ENCODE measurements around the gene AADACL2.
"Not testable (repeated sequence)": the region's sequence is repeated elsewhere in the genome, so short reads cannot be mapped to it uniquely, and the experiment has no call there.

The AADACL2 gene, protein sequence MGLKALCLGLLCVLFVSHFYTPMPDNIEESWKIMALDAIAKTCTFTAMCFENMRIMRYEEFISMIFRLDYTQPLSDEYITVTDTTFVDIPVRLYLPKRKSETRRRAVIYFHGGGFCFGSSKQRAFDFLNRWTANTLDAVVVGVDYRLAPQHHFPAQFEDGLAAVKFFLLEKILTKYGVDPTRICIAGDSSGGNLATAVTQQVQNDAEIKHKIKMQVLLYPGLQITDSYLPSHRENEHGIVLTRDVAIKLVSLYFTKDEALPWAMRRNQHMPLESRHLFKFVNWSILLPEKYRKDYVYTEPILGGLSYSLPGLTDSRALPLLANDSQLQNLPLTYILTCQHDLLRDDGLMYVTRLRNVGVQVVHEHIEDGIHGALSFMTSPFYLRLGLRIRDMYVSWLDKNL

DNA sequence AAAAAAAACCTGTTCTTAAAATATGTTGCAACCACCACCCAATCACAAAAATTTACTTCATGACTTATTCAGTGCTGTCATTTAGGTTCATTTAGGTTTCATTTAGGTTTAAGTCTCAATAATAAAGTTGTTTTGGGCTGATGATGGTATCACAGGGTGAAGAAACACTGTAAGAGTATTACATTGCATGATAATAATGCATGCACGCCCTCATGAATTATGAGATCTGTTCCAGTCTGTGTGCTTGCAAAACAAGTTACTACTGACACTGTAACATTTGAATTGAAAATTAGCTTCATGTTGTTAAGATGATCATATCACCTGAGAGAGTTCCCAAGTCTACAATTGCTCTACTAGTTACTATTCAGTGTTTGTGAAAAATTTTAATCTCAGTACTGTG is at the start of gene AADACL2:
Gene AADACL2 (plus strand): TSS at position 315 of the 400 bp plus-strand sequence. CDS start 109 bp downstream, outside the sequence.
- DNase-seq = no peak

DNA sequence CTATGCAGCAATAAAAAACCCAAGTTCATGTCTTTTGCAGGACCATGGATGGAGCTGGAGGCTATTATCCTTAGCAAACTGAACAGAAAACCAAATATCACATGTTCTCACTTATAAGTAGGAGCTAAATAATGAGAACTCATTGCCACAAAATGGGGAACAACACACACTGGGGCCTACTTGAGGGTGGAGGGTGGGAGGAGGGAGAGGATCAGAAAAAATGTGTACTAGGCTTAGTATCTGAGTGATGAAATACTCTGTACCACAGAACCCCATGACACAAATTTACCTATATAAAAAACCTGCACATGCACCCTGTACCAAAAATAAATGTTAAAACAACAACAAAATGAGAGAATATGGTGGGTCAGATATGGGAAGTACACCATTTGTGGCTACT is 49.6 kb upstream of the AADACL2 start:
- DNase-seq = no peak

DNA sequence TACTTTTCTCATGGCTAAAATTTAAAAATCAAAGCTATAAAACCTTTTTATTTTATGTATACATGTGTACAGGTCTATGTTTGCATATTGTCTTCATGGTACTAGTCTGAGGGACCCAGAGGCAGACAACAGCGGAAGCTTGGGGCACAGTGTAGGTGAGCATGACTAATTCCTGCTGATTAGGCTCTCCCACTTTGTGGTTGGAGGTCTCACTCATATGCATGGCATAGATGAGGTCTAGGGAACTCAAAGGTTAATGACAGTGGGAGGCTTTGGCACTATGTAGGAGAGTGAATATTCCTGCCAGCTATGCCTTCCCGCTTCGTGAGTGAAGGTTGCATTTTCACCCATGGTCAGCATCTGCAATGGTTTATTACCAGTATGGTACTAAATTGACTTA is 47.5 kb upstream of the AADACL2 start:
- DNase-seq = no peak

- no peak for DNase-seq
These were observed 46.7 kb upstream of the AADACL2 start for GRCh38 chr3:151687076-151687475.

DNA sequence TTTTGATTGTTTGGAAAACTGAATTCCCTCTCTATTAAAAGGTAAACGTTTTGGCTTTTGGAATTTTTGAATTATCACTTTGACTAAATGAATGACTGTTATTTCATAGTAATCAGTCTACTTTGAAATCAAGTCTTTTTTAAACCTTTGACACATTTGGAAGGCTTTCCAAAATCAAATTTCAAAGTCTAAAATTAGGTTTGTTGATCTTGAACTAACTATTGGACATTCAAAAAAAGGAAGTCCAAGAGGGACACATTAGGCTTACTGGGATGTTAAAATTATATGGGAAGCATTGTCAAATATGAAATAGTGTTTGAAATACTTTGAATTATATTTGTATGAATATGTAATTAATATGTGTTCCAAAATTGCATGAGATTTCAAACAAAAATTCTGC is 45.2 kb upstream of the AADACL2 start:
- DNase-seq = no peak

DNA sequence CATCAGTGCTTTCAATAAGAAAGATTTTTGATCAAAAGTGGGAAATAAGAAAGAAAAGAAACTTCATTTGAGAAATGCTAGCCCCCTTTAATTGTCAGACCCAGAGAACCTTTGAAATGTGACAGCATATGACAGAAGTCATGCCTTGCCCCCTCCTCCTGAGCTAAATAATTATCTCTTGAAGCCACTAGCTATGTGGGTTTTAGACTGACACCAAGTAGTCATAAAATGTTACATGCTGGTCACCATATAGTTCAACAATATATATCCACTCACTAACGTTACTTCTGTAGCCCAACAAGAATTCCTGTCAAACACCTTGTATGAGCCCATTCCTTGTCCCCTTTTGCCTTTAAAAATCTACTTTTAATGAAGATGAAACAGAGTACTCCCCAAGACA is 43.1 kb upstream of the AADACL2 start:
- no peak for DNase-seq

DNA sequence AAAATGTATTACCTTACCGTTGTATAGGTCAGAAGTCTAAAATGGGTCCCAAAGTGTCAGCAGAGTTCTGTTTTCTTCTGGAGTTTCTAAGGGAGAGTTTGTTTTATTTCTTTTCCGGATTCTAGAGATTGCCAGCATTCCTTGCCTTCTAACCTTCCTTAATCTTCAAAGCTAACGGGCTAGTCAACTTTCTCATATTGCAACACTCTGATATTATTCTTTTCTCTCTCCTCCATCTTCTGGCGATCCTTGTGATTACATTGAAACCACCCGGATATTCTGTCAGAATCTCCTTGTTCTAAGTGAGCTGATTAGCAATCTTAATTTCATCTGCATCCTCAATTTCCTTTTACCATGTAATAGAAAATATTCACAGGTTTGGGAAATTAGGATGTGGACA is 36.2 kb upstream of the AADACL2 start:
- no peak for DNase-seq

- DNase-seq = no peak
These were observed 26.5 kb upstream of the AADACL2 start for GRCh38 chr3:151707216-151707615.

GRCh38 chr3:151708868-151709267 is 24.9 kb upstream of the AADACL2 start:
- no peak for DNase-seq

GRCh38 chr3:151709847-151710246 is 23.9 kb upstream of the AADACL2 start:
- no peak for DNase-seq

- DNase-seq = no peak
These were observed 12.4 kb upstream of the AADACL2 start for GRCh38 chr3:151721294-151721693.

GRCh38 chr3:151722856-151723255 is 10.9 kb upstream of the AADACL2 start:
- DNase-seq = no peak

DNA sequence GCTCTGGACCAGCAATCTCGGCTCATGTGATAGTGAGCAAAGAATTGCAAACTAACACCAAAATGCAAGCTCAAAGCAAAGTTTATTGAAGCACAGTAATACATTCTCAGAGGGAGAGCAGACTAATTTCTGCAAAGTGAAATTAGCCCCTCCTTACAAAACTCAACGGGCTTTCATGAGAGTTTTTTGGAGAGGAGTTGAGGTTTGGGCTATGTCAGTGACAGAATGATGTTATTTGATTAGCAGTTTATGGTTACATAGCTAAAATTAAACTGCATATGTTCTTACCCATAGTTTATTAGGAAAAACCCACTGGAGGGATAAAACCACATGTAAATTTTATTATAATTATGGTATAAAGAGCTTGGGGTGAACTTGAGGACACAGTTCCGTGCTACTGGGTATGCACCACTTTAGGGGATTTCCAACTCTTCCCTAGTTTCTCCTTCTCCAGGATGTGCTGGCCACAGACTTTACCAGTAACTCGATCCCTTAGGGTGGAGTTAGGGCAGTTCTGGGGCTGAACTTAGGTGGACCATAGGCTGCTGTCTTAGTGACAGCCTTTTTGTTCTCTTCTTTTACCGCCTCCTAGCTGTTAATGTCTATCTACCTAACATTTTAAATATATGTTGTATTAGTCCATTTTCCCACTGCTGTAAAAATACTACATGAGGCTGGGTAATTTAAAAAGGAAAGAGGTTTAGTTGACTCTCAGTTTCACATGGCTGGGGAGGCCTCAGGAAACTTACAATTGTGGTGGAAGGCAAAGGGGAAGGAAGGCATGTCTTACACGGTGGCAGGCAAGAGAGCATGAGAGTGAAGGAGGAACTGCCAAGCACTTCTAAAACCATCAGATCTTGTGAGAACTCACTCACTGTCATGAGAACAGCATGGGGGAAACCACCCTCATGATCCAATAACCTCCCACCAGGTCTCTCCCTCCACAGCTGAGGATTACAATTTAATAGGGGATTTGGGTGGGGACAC is 8.9 kb upstream of the AADACL2 start:
- no peak for DNase-seq

DNA sequence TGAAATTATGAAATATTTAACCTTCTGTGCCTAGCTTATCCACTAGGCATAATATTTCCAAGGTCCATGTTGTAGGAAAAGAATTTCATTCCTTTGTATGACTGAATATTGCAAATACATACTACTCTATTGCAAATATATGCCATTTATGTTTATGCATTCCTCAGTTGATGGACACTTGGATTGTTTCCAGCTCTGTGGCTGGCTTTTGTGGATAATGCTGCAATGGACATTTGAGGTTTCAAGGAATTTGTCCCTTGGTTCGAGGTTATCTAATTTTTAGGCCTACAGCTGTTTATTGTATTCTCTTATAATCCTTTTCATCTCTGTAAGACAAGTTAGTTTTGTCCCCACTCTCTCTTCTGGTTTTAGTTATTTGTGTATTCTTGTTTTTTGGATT is 7.7 kb upstream of the AADACL2 start:
- DNase-seq = no peak

- DNase-seq = no peak
These were observed 866 bp upstream of the AADACL2 start for GRCh38 chr3:151732861-151733260.

DNA sequence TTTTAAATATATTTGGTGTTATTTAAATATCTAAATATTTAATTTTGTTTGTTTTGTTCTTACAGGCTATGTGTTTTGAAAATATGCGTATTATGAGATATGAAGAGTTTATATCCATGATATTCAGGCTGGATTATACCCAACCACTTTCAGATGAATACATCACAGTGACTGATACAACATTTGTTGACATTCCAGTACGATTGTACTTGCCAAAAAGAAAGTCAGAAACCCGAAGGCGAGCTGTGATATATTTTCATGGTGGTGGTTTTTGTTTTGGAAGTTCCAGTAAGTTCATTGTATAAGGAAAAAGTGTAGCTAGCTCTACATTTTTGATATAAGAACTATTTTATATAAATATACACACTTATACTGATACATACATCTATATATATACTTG is 6.9 kb downstream of the AADACL2 start:
- DNase-seq = no peak

DNA sequence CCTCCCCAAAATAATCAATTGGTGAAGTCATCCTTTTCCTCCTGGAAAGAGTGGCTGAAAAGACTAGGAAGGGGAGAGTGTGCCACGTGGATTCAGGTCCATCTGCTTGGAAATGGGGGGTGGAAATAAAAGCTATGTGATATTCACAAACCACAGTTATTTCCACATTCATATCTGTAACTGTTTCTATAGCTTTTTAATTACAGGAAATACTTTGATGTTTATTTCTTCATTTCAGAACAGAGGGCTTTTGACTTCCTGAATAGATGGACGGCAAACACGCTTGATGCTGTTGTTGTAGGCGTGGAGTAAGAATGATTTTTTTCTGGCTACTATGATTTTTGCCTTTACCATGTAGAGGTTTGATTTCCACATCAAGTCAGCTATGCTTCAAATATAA is 10.1 kb downstream of the AADACL2 start:
- DNase-seq = no peak

GRCh38 chr3:151750181-151750580 is 16.5 kb downstream of the AADACL2 start:
- DNase-seq = no peak

- no peak for DNase-seq
These were observed 17.0 kb downstream of the AADACL2 start for GRCh38 chr3:151750678-151751077.

DNA sequence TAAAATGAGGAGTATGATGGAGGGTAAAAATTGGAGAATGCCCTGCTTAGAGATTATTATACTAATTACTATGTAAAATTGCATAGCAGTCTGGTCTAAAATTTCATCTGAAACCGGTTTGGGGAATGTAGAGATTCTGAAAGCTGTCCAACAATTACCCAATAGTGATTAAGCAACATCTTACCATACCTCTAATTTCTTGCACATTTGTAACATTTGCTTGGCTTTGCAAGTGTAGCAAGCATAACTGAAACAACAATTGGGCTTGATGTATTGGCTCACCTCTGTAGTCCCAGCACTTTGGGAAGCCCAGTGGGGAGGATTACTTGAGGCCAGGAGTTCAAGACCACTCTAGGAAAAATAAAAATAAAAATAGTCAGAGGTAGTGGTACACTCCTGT is 17.4 kb downstream of the AADACL2 start:
- DNase-seq = no peak

DNA sequence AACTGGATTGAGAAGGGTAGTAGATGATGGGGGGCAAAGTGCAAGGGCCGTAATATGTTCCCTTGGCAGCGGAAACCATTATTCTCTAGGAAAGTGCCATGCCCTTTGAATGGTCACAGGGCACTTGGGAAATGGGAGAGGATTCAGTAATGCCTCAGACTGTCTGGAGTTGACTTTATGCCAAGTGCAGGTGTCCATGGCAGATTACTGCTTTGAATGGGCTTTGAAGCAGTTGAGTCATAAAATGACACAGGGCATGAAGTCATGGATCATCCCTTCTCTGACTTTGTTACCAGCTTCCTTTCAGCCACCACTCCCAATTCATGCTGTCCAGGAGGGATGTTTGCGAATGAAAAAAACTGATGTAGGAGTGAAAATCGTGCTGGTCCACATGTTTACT is 20.1 kb downstream of the AADACL2 start:
- no peak for DNase-seq

DNA sequence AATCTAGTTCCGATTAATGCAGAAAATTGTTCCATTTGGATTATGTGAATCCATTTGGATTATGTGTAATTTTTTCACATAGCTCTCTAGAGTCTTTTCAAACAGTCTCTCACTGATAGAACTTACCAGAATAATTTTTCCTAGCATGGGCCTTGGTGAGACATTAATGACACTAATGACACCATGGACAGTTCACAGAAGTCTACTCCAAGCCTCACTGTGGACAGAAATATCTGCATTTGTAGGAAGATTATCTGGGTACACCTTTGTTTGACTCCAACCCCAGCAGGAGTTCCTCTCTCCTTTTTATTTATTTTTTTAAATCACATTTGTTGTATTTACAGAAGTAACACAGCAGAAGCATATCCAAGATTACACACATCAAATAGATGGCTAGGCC is 27.9 kb downstream of the AADACL2 start:
- no peak for DNase-seq

- not testable (repeated sequence) for DNase-seq
These were observed 31.0 kb downstream of the AADACL2 start for GRCh38 chr3:151764699-151765098.

- no peak for DNase-seq
These were observed 32.0 kb downstream of the AADACL2 start for GRCh38 chr3:151765685-151766084.
